Spleen (tissue), 7 donors: ENCODE data around the gene NLGN4X.

Experiments
- POLR2A ChIP-seq, 3 donors: fragments of 450-650 bp; IDR thresholded peaks; one replicate each; pipeline ENCODE4 v1.5.1; 2017; ENCODE audit warnings: antibody characterized with exemption in 3 of 3, mild to moderate bottlenecking in 1 of 3
- POLR2AphosphoS5 ChIP-seq, 3 donors: sonication (generic); formaldehyde crosslinking; IDR thresholded peaks; one replicate each; pipeline ENCODE4 v1.5.1; 2017; ENCODE audit warnings: antibody characterized with exemption in 3 of 3
- TF ChIP-seq, protein P1 (sequence below), 11 experiments: fragments of 200-600 bp in 7 of 11; fragments of 450-650 bp in 4 of 11; sonication (generic) in 4 of 11; IDR thresholded peaks in 8 of 11; conservative IDR thresholded peaks in 3 of 11; 1 replicate in 7 of 11; 2 replicates in 4 of 11; pipeline versions ENCODE4 v1.4.0 to v1.8.0; 2016 to 2021; ENCODE audit warnings: antibody characterized with exemption in 11 of 11, inconsistent platforms in 4 of 11, mild to moderate bottlenecking in 1 of 11
- donor health status: DM: no; HTN: no; CAD: no; lungs with moderate emphysema.
- donor health status: DM: no; HTN: no; CAD: no.
- donor health status: DM: no; HTN: no; CAD: no.

GRCh38 chrX:6095469-6095868 is 133.2 kb downstream of the NLGN4X start:
- TF ChIP-seq, protein P1, sequence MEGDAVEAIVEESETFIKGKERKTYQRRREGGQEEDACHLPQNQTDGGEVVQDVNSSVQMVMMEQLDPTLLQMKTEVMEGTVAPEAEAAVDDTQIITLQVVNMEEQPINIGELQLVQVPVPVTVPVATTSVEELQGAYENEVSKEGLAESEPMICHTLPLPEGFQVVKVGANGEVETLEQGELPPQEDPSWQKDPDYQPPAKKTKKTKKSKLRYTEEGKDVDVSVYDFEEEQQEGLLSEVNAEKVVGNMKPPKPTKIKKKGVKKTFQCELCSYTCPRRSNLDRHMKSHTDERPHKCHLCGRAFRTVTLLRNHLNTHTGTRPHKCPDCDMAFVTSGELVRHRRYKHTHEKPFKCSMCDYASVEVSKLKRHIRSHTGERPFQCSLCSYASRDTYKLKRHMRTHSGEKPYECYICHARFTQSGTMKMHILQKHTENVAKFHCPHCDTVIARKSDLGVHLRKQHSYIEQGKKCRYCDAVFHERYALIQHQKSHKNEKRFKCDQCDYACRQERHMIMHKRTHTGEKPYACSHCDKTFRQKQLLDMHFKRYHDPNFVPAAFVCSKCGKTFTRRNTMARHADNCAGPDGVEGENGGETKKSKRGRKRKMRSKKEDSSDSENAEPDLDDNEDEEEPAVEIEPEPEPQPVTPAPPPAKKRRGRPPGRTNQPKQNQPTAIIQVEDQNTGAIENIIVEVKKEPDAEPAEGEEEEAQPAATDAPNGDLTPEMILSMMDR (IDR thresholded peaks at IDR 0.05 in 8 of 11, conservative IDR thresholded peaks at IDR 0.05 in 3 of 11) = no peak
- no peak for TF ChIP-seq POLR2AphosphoS5 (IDR thresholded peaks at IDR 0.05)
- no peak for TF ChIP-seq POLR2A (IDR thresholded peaks at IDR 0.05)
